OCI-LY1 (cell line): Measurements from ENCODE around the gene KATNAL1.

ENCODE experiments used
- H2AFZ ChIP-seq: fragments of 200-600 bp; sonication (generic), shearing (Covaris generic); 2 replicates; pipeline ENCODE4 v1.6.0; 2014; ENCODE audit warnings: antibody characterized with exemption, mild to moderate bottlenecking, low read length
- H3F3A ChIP-seq: fragments of 200-600 bp; sonication (generic), shearing (Covaris generic); 2 replicates; pipeline ENCODE4 v1.6.0; 2014; ENCODE audit warnings: mild to moderate bottlenecking, antibody characterized with exemption, low read length, moderate library complexity; ENCODE audit not compliant: insufficient read depth
- H3K27ac ChIP-seq: fragments of 200-600 bp; sonication (generic); 2 replicates; pipeline ENCODE4 v1.5.1; 2014; ENCODE audit warnings: low read length, mixed run types, mild to moderate bottlenecking, low read depth; ENCODE audit not compliant: poor library complexity, severe bottlenecking
- H3K27me3 ChIP-seq: fragments of 200-600 bp; sonication (generic); 2 replicates; pipeline ENCODE4 v1.6.0; 2014; ENCODE audit warnings: antibody characterized with exemption, mild to moderate bottlenecking, low read length, moderate library complexity; ENCODE audit not compliant: insufficient read depth
- H3K36me3 ChIP-seq: fragments of 200-600 bp; sonication (generic); 2 replicates; pipeline ENCODE4 v1.6.1; 2014; ENCODE audit warnings: mild to moderate bottlenecking, antibody characterized with exemption, low read length, moderate library complexity, mixed read lengths; ENCODE audit not compliant: insufficient read depth
- H3K4me1 ChIP-seq: fragments of 200-600 bp; sonication (generic); 2 replicates; pipeline ENCODE4 v1.5.1; 2014; ENCODE audit warnings: mild to moderate bottlenecking, low read length, moderate library complexity; ENCODE audit not compliant: insufficient read depth, severe bottlenecking
- H3K4me2 ChIP-seq: fragments of 200-600 bp; sonication (generic), shearing (Covaris generic); 2 replicates; pipeline ENCODE4 v1.6.1; 2014; ENCODE audit warnings: low read length
- H3K4me3 ChIP-seq: fragments of 200-600 bp; sonication (generic); 2 replicates; pipeline ENCODE4 v1.5.1; 2014; ENCODE audit warnings: low read length, low read depth, mild to moderate bottlenecking, mixed read lengths; ENCODE audit not compliant: poor library complexity, severe bottlenecking
- H3K79me2 ChIP-seq: fragments of 200-600 bp; shearing (Covaris generic); 2 replicates; pipeline ENCODE4 v1.6.1; 2016; ENCODE audit warnings: mixed run types, low read length, mixed read lengths; ENCODE audit not compliant: insufficient read depth
- H3K9ac ChIP-seq: fragments of 200-600 bp; sonication (generic), shearing (Covaris generic); 2 replicates; pipeline ENCODE4 v1.6.1; 2014; ENCODE audit warnings: mild to moderate bottlenecking, low read length, mixed read lengths
- H3K9me2 ChIP-seq: fragments of 200-600 bp; sonication (generic), shearing (Covaris generic); 2 replicates; pipeline ENCODE4 v1.6.1; 2014; ENCODE audit warnings: low read depth, mild to moderate bottlenecking, low read length, mixed read lengths
- H3K9me3 ChIP-seq: fragments of 200-600 bp; shearing (Covaris generic); 2 replicates; pipeline ENCODE4 v1.6.1; 2014; ENCODE audit warnings: low read length, mixed read lengths
- H4K20me1 ChIP-seq: fragments of 200-600 bp; sonication (generic), shearing (Covaris generic); 2 replicates; pipeline ENCODE4 v1.6.0; 2016; ENCODE audit warnings: mild to moderate bottlenecking, low read length; ENCODE audit not compliant: insufficient read depth
- CTCF ChIP-seq: fragments of 200-600 bp; sonication (generic), shearing (Covaris generic); IDR thresholded peaks from 2 replicates; pipeline ENCODE4 v1.5.1; 2017; ENCODE audit warnings: mild to moderate bottlenecking, antibody characterized with exemption, low read length, moderate library complexity, mixed read lengths
- EZH2 ChIP-seq: fragments of 200-600 bp; sonication (generic), shearing (Covaris generic); IDR thresholded peaks from 2 replicates; pipeline ENCODE4 v1.8.0; 2017; ENCODE audit warnings: borderline replicate concordance, mixed run types, mild to moderate bottlenecking, antibody characterized with exemption, low read length, moderate library complexity, mixed read lengths

KATNAL1 gene

GRCh38 chr13:30247406-30247805 is 59.9 kb downstream of the KATNAL1 start:
- Histone ChIP-seq H3K27ac (no peak overlapping the region), H3K9me2 (no peaks in the 10 kb centered on the region), H3K4me2 (no peak overlapping the region), H3K36me3 (0 out of 2 replicates have a peak, but pooled peaks cover 6% of the 10 kb centered on the region), H3F3A (no peaks in the 10 kb centered on the region), H3K9ac (no peak overlapping the region), H3K4me3 (no peak overlapping the region), H3K4me1 (no peaks in the 10 kb centered on the region), H3K79me2 (no peaks in the 10 kb centered on the region), H3K9me3 (0 out of 2 replicates have a peak, but pooled peaks cover 3% of the 10 kb centered on the region), H3K27me3 (no peaks in the 10 kb centered on the region), H4K20me1 (no peaks in the 10 kb centered on the region), H2AFZ (no peak overlapping the region)
- TF ChIP-seq EZH2, result no peak
- TF ChIP-seq CTCF, result no peak

GRCh38 chr13:30241532-30241931 is 65.8 kb downstream of the KATNAL1 start:
- H3K36me3 ChIP-seq, result 0 out of 2 replicates have a peak, but pooled peaks cover 3% of the 10 kb centered on the region
- no peaks in the 10 kb centered on the region for H4K20me1 ChIP-seq
- H3K4me1 ChIP-seq, result no peaks in the 10 kb centered on the region
- no peak overlapping the region for H3K9ac ChIP-seq
- no peak for TF ChIP-seq CTCF
- no peak for TF ChIP-seq EZH2
- H3F3A ChIP-seq, result no peaks in the 10 kb centered on the region
- H3K27ac ChIP-seq, result no peak overlapping the region
- H3K4me3 ChIP-seq, result no peak overlapping the region
- H3K9me2 ChIP-seq, result no peaks in the 10 kb centered on the region
- no peak overlapping the region for H3K4me2 ChIP-seq
- no peaks in the 10 kb centered on the region for H3K27me3 ChIP-seq
- H3K9me3 ChIP-seq, result no peaks in the 10 kb centered on the region
- no peak overlapping the region for H2AFZ ChIP-seq
- no peaks in the 10 kb centered on the region for H3K79me2 ChIP-seq

DNA sequence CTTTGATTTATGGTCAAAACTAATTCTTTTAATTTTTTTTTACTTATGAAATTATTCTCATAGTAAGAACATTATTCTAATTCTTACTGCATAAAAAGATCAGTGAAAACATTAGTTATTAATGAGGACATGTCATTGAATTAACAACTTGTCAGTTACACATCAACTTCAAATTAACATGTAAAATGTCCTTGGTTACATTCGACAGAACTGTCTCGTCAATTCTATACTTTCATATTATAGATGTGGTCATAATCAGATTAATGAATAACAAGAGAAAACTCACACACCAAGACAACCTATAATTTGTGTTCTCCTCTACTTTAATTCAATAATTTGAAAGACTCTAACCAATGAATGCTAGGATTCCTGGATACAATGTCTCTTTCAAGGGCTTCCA is 66.7 kb downstream of the KATNAL1 start:
- no peak overlapping the region for H2AFZ ChIP-seq
- no peak overlapping the region for H3K4me3 ChIP-seq
- H3K27me3 ChIP-seq, result no peaks in the 10 kb centered on the region
- 0 out of 2 replicates have a peak, but pooled peaks cover 3% of the 10 kb centered on the region for H3K36me3 ChIP-seq
- H3K9me2 ChIP-seq, result no peaks in the 10 kb centered on the region
- H3K4me2 ChIP-seq, result no peak overlapping the region
- H4K20me1 ChIP-seq, result no peaks in the 10 kb centered on the region
- no peak overlapping the region for H3K9ac ChIP-seq
- H3K79me2 ChIP-seq, result no peaks in the 10 kb centered on the region
- no peak overlapping the region for H3K27ac ChIP-seq
- no peaks in the 10 kb centered on the region for H3K9me3 ChIP-seq
- no peaks in the 10 kb centered on the region for H3F3A ChIP-seq
- TF ChIP-seq CTCF (no peak), EZH2 (no peak)
- H3K4me1 ChIP-seq, result no peaks in the 10 kb centered on the region
